Activated T-helper 2 cell treated with anti-CD3 and anti-CD28 coated beads, Interferon-gamma antibody, Interleukin-2, Interleukin-4, amounts not matched to agents 10 μg/mL and 5 μg/mL and 100 μg/mL, durations not matched to agents 14 hours and 24 hours and 36 hours (primary cell): ENCODE data around the gene INPP4B. TPM values are rescaled to one million over a fixed set of nuclear protein-coding genes. Genes with fewer than 3 reads are reported as not detected.

Source experiments
- DNase-seq: peaks from one replicate; pipeline ENCODE4 v3.0.0; 2021; ENCODE audit warnings: low spot score
- H3K27ac Mint-ChIP-seq: one replicate; pipeline ENCODE4 v1.8.0; 2021; ENCODE audit warnings: mixed read lengths
- H3K27me3 Mint-ChIP-seq: one replicate; pipeline ENCODE4 v1.8.0; 2021; ENCODE audit warnings: low read depth, mixed read lengths
- H3K36me3 Mint-ChIP-seq: one replicate; pipeline ENCODE4 v1.8.0; 2021; ENCODE audit warnings: low read depth, mixed read lengths
- H3K4me1 Mint-ChIP-seq: one replicate; pipeline ENCODE4 v1.8.0; 2021; ENCODE audit warnings: low read depth, mixed read lengths
- H3K4me3 Mint-ChIP-seq: one replicate; pipeline ENCODE4 v1.8.0; 2021; ENCODE audit warnings: low read depth, mild to moderate bottlenecking, moderate library complexity, mixed read lengths
- H3K9me3 Mint-ChIP-seq: one replicate; pipeline ENCODE4 v1.8.0; 2021; ENCODE audit warnings: mixed read lengths
- intact Hi-C: fragments of 100-400 bp; cut with micrococcal nuclease; formaldehyde crosslinking; loops from one replicate; pipeline ENCODE4 v1.15.1; 2023
- total RNA-seq: library from RNA; stranded (reverse); gene quantifications from 2 replicates; pipeline ENCODE4 v1.2.3, GENCODE V29; 2022

The INPP4B gene
- total RNA-seq, 1 donor from 2014 or later: 64.8 TPM

DNA sequence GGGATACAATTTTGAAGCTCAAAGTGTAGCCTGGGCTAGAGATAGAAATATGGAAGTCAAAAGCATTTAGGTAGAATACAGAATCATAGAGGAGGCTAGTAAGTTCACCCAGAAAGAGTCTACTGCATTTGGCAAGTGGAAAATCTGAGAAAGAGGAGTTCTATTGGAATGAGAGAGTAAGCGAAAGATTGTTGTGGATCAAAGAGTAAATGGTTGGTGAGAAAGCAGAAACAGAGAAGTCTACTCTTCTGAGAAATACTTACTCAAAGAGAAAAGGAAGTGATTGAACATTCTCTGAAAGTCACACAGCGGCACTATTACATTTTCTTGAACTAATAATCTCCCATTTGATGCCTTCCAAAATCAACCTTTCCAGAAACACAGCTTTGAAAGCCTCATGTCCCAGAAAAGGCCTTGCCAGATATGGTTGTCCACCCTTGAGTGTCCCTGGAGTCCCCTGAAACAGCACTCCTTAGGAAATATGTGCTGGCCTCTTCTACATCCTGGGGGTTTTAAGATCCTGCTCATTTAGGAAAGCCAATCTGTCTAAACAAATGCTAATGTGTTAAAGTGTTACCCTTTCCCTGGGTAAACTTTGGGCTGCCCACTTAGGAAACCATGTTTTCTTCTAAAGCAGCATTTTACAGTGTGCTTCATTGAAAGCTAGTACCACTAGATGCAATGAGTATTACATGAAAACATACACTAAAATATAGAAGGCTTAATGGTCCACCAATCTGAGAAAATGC is 132.6 kb downstream of the INPP4B start:
- H3K4me3 Mint-ChIP-seq: no peak overlapping the region
- peaks cover 42% of the 10 kb centered on the region for H3K36me3 Mint-ChIP-seq
- H3K9me3 Mint-ChIP-seq: peaks cover 39% of the 10 kb centered on the region
- peak overlapping the region; percentile 40 for H3K27ac Mint-ChIP-seq
- intact Hi-C loops: loop anchor here (5.0 kb wide), 2 partner anchors 104 to 356 kb away; no protein-coding TSS in a partner anchor
- peaks cover 46% of the 10 kb centered on the region for H3K4me1 Mint-ChIP-seq
- no peak for DNase-seq
- H3K27me3 Mint-ChIP-seq: no peaks in the 10 kb centered on the region

DNA sequence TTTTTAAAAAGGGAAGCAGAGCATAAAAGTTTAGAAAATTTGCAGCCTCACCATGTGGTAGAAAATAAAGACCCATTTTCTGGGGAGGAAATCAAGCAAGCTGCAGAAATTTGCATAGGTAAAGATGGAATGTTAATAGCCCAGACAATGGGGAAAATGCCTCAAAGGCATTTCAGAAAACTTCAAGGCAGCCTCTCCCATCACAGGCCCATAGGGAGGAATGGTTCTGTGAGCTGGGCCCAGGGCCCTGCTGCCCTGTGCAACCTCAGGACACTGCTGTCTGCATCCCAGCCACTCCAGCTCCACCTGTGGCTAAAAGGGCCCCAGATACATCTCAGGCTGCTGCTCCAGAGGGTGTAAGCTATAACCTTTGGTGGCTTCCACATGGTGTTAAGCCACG is 137.9 kb downstream of the INPP4B start:
- Mint-ChIP-seq H3K36me3 (peaks cover 30% of the 10 kb centered on the region), H3K27me3 (no peaks in the 10 kb centered on the region), H3K27ac (no peak overlapping the region), H3K4me3 (no peak overlapping the region), H3K4me1 (peaks cover 28% of the 10 kb centered on the region), H3K9me3 (peaks cover 27% of the 10 kb centered on the region)
- no peak for DNase-seq
- intact Hi-C loops: no loop called here

DNA sequence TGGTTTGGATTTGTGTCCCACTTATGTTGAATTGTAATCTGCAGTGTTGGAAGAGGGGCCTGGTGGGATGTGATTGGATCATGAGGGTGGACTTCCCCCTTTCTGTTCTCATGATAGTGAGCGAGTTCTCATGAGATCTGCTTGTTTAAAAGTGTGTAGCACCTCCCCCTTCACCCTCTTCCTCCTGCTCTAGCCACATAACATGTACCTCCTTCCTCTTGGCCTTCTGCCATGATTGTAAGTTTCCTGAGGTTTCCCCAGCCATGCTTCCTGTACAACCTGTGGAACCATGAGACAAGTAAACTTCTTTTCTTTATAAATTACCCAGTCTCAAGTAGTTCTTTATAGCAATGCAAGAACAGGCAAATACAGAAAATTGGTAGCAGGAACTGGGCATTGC is 138.7 kb downstream of the INPP4B start:
- DNase-seq: no peak
- Mint-ChIP-seq H3K27me3 (no peaks in the 10 kb centered on the region), H3K4me1 (peaks cover 26% of the 10 kb centered on the region), H3K36me3 (peaks cover 22% of the 10 kb centered on the region), H3K4me3 (no peak overlapping the region), H3K27ac (peak overlapping the region; percentile 10), H3K9me3 (peaks cover 23% of the 10 kb centered on the region)
- intact Hi-C loops: no loop called here

DNA sequence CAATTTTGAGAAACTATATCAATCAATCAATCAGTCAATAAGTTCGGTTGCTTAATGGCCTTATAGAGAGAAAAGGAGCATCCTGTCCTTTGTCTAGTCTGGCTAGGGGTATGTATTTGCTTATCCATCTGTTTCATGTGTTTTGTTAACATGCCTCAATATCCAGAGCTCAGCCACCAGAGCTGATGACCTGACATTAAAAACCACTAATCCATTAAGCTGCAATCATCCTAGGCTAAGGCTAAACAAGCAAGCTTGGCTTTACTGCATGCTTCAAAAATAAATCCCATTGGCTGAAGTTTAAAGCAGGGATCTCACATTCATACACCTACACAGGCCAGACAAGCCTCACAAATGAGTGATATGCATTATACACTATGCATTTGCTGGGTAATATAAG is 139.7 kb downstream of the INPP4B start:
- no peak for DNase-seq
- peaks cover 19% of the 10 kb centered on the region for H3K36me3 Mint-ChIP-seq
- peaks cover 22% of the 10 kb centered on the region for H3K4me1 Mint-ChIP-seq
- H3K4me3 Mint-ChIP-seq: no peak overlapping the region
- intact Hi-C loops: no loop called here
- H3K27me3 Mint-ChIP-seq: no peaks in the 10 kb centered on the region
- H3K9me3 Mint-ChIP-seq: peaks cover 20% of the 10 kb centered on the region
- H3K27ac Mint-ChIP-seq: no peak overlapping the region

DNA sequence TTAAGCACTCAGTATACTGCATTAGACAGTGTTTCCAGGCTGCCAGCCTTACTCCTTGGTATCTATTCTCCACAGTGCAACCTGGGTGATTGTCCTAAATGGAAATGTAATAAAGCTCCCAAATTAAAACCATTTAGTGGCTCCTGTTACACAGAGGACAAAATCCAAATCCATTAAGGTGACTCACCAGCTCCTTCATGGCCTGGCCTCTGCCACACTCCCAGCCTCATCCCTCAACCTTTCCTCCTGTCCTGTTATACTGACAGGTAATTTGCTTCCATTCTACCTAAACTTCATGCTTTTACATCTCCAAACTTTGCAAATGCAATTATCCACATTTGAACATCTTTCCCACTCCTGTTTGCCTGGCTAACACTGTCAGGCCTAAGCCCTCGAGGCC is 140.3 kb downstream of the INPP4B start:
- no peak for DNase-seq
- Mint-ChIP-seq H3K27ac (no peak overlapping the region), H3K36me3 (peaks cover 17% of the 10 kb centered on the region), H3K4me1 (peaks cover 23% of the 10 kb centered on the region), H3K9me3 (peaks cover 17% of the 10 kb centered on the region), H3K4me3 (no peak overlapping the region), H3K27me3 (no peaks in the 10 kb centered on the region)
- intact Hi-C loops: loop anchor here (2.0 kb wide), 2 partner anchors 137 to 155 kb away; no protein-coding TSS in a partner anchor

DNA sequence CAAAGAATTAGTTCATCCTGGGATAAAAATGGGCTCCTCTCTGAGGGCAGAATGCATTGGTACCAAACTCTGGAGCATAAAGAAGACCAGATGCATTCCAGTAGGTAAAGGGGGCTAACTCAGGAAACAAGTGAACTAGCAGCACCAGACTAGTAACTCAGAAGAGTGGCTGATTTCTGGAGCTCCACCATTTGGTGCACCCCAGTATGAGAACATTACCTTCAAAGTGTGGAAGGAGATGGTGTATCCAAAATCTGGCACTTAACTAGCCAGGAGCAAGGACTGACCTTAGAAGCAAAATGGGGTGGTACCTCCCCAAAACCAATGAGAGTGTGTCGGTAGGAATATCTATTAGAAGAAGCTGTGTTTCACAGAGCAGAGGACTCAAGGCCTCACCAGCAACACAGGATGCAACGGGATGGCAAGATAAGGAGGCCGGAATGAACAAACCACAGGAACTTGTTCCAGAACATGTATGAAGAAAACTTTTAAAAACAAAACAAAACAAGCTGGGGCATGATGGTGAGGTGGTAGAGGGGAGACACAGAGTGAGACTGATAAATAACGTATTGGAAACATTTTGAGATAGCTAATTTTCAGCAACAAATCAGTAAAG is 142.3 kb downstream of the INPP4B start:
- intact Hi-C loops: loop anchor here (2.0 to 5.0 kb wide), 3 partner anchors 135 to 297 kb away; no protein-coding TSS in a partner anchor
- Mint-ChIP-seq H3K36me3 (peaks cover 6% of the 10 kb centered on the region), H3K9me3 (no peaks in the 10 kb centered on the region), H3K27ac (no peak overlapping the region), H3K4me1 (peaks cover 29% of the 10 kb centered on the region), H3K4me3 (no peak overlapping the region), H3K27me3 (no peaks in the 10 kb centered on the region)
- peak; percentile 53 for DNase-seq

DNA sequence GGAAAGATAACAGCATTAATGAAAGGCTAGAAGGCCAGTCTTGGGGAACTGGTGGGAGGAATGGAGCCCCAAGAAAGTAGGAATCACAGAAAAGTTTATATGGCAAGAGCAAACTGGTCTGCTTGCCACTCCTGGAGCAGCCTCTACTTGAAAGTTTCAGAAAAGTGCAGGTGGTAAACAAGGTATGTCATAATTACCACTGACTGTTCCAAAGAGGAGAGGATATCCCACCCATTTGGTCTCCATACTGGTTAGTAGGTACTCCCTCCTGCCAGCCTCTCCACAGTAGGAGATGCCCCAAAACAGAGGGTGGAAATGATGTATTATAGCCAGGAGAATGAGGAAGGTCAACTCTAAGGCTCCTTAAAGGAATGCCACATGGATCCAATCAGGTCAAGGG is 145.1 kb downstream of the INPP4B start:
- H3K36me3 Mint-ChIP-seq: peaks cover 6% of the 10 kb centered on the region
- intact Hi-C loops: loop anchor here (5.0 kb wide), 1 partner anchor 294 kb away; no protein-coding TSS in a partner anchor
- H3K9me3 Mint-ChIP-seq: no peaks in the 10 kb centered on the region
- no peak overlapping the region for H3K4me3 Mint-ChIP-seq
- no peak for DNase-seq
- no peaks in the 10 kb centered on the region for H3K27me3 Mint-ChIP-seq
- peaks cover 54% of the 10 kb centered on the region for H3K4me1 Mint-ChIP-seq
- H3K27ac Mint-ChIP-seq: peak overlapping the region; percentile 57

DNA sequence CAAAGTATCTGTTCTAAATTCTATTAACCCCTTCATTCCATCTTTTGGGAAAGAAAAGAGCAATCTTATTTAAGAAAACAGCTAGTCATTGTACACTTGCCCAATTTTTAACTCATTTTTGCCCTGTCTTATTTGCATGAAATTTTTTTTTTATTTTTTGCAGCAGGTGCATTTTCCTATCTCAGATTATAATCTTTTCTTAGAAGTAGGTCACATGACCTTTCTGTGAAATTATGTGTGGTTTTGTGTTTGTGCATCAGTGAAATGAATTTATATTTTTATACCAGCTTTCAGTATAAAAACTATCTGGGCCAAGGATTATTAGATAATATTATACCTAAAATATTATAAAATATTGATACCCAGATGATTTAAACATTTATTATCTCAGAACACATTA is 145.6 kb downstream of the INPP4B start:
- H3K4me1 Mint-ChIP-seq: peaks cover 59% of the 10 kb centered on the region
- no peak overlapping the region for H3K4me3 Mint-ChIP-seq
- intact Hi-C loops: loop anchor here (5.0 kb wide), 1 partner anchor 293 kb away; no protein-coding TSS in a partner anchor
- no peak for DNase-seq
- H3K27me3 Mint-ChIP-seq: no peaks in the 10 kb centered on the region
- peak overlapping the region; percentile 57 for H3K27ac Mint-ChIP-seq
- H3K36me3 Mint-ChIP-seq: peaks cover 6% of the 10 kb centered on the region
- H3K9me3 Mint-ChIP-seq: no peaks in the 10 kb centered on the region

DNA sequence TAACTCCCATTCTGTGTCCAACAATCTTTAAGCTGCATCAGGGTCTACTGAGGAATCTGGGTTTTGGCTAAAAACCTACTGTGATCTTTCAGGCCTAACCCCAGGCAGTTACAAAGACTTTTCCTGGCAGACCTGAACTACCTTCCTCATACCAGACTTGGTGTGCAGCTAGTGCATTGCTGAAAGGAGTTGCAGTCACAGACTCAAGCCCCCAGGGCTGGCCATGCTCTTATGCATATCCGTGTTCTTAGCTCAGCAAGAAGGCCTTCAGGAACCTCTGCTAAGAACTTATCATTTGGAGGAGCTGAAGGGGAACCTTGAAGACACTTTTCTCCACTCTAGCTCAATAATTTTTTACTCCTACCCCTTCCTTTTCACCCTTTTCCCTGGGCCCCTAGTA is 147.5 kb downstream of the INPP4B start:
- H3K27me3 Mint-ChIP-seq: no peaks in the 10 kb centered on the region

DNA sequence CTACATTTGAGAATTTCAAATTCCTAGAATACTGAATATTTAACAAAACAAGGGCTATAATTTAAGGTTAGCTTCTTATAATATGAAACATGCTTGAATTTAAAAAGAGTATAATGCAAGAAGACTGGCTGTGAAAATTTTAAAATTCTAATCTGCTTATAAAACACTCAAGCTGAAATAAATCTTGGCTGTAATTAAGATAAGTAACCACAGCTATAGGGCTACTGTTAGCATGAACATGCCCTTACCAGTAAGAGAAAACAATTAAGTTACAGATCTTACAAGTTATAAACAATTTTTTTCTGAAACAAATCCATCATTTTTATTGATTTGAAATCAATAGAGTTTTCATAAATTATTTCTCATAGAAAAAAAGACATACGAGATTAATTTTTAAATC is 148.2 kb downstream of the INPP4B start:
- intact Hi-C loops: loop anchor here (5.0 kb wide), 1 partner anchor 124 kb away; no protein-coding TSS in a partner anchor
- Mint-ChIP-seq H3K9me3 (no peaks in the 10 kb centered on the region), H3K36me3 (peaks cover 6% of the 10 kb centered on the region), H3K4me1 (peaks cover 58% of the 10 kb centered on the region), H3K27me3 (no peaks in the 10 kb centered on the region), H3K27ac (no peak overlapping the region), H3K4me3 (no peak overlapping the region)
- DNase-seq: no peak

More for the DNA sequence above, 147.5 kb downstream of the INPP4B start:
- H3K27ac Mint-ChIP-seq: peak overlapping the region; percentile 38
- H3K4me3 Mint-ChIP-seq: no peak overlapping the region
- intact Hi-C loops: loop anchor here (5.0 kb wide), 1 partner anchor 124 kb away; no protein-coding TSS in a partner anchor
- no peaks in the 10 kb centered on the region for H3K9me3 Mint-ChIP-seq
- DNase-seq: no peak
- H3K36me3 Mint-ChIP-seq: peaks cover 6% of the 10 kb centered on the region
- peaks cover 59% of the 10 kb centered on the region for H3K4me1 Mint-ChIP-seq

DNA sequence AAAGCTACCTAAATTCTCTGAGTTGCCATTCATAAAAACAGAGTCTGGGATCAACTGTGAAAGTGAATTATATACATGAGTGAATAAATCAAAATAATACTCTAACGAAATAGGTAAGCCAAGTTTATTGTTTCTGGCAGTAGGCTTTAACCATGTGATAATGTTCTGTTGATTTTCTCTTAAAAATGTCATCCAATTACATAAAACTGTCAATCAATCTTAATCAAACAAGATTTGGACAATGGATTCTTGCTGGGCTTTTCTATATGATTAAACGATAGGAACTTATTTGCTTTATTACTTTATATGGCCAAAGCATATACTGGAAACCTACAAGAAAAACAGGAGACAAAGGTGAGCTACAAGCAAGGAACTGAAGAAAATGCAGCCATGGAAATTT is 148.8 kb downstream of the INPP4B start:
- H3K9me3 Mint-ChIP-seq: no peaks in the 10 kb centered on the region
- H3K4me3 Mint-ChIP-seq: no peak overlapping the region
- intact Hi-C loops: loop anchor here (5.0 kb wide), 1 partner anchor 125 kb away; no protein-coding TSS in a partner anchor
- H3K36me3 Mint-ChIP-seq: peaks cover 6% of the 10 kb centered on the region
- peaks cover 55% of the 10 kb centered on the region for H3K4me1 Mint-ChIP-seq
- no peak for DNase-seq
- no peaks in the 10 kb centered on the region for H3K27me3 Mint-ChIP-seq
- H3K27ac Mint-ChIP-seq: peak overlapping the region; percentile 86

DNA sequence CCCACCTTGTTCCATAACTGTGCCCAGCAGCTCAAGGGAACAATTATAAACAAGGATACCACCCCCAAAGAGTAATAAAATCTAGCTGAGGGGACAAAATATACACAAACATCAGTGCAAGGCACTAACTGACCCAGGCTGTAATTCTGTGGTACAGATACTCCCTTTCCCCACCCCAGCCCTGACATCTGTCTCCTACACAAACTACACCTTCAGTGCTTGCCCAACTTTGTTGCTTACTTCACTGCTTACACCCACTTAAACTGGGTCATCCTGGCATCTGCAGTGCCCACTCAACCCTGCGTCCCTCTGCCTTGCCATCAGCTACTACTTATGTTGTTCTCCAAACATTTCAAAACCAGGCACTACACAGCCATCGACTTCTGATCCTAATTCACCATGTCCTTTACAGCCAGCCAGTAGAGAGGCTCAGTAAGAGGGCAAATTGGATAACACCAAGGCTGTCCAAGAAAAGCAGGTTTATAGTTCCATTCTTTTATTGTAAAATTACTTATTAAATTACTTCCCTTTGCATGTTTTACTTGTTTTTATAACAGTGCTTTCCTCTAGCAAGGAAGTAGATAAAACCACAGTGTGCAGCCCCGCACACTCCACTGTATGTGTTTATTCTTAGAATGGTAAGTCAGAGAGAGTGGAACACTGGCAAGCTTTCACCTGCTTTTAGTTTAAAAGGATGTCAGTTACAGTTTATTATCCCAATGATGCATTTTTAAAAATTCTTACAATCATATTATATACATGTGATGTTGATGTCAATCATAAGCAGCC is 149.6 kb downstream of the INPP4B start:
- Mint-ChIP-seq H3K9me3 (no peaks in the 10 kb centered on the region), H3K4me1 (peaks cover 58% of the 10 kb centered on the region), H3K27me3 (no peaks in the 10 kb centered on the region), H3K36me3 (peaks cover 10% of the 10 kb centered on the region), H3K27ac (peak overlapping the region; percentile 86), H3K4me3 (no peak overlapping the region)
- DNase-seq: no peak
- intact Hi-C loops: loop anchor here (5.0 kb wide), 1 partner anchor 126 kb away; no protein-coding TSS in a partner anchor
